GM10248 (cell line): ENCODE measurements around the gene CEP57L1.
A peak's percentile ranks its signal among the peaks of the same experiment; 100 is the strongest.

Experiments used
- CTCF ChIA-PET: fragments of 300-600 bp; sonication (Branson Sonifier 250); formaldehyde crosslinking; extraction: SDS; loops from one replicate; lab custom pipeline; 2021; ENCODE audit warnings: antibody characterized with exemption; lab: Yijun Ruan, JAX
- POLR2A ChIA-PET: fragments of 350-650 bp; sonication (Branson Sonifier 250); formaldehyde crosslinking; extraction: SDS; loops from one replicate; lab custom pipeline; 2020; ENCODE audit warnings: antibody characterized with exemption; lab: Yijun Ruan, JAX
- DNase-seq: peaks from one replicate; pipeline ENCODE4 v3.0.0; 2012; ENCODE audit errors: extremely low spot score
- TF ChIP-seq, protein P1 (sequence below): IDR thresholded peaks from 2 replicates; pipeline ENCODE4 v1.5.1; 2012; ENCODE audit warnings: mild to moderate bottlenecking, low read depth; ENCODE audit errors: extremely low read depth, missing control alignments, control extremely low read depth

CEP57L1 gene

DNA sequence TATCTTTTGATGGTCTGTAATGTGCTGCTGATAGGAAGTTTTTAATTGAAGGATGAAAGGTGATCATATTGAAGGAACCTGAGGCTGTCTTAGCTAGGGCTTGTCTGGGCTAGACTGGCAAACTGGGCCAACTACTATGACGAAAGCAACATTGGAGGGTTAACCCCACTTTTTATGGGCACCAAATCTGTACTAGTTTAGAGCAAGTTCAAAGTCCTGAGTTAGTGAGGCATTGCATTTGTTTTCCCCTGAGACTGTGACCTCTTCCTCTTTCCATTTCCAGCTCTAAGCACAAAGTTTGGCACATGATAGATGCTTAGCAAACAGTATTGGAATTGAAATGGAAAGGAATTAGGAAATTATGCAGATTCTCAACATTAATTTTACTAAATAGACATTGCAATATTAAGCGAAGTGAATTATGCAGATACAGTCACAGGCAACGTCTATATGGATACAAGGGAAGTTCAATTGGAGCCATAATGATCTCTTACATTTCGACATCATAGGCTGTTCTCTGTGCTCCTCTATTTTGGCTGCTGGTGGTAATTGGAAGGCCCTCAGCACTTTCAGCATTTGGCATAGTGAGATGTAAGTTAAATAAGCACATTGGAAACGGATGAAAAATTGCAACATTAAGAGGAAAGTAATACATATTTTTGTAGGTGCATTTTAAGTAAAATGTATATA, 22.2 kb downstream of the CEP57L1 start:
- TF ChIP-seq, protein P1, sequence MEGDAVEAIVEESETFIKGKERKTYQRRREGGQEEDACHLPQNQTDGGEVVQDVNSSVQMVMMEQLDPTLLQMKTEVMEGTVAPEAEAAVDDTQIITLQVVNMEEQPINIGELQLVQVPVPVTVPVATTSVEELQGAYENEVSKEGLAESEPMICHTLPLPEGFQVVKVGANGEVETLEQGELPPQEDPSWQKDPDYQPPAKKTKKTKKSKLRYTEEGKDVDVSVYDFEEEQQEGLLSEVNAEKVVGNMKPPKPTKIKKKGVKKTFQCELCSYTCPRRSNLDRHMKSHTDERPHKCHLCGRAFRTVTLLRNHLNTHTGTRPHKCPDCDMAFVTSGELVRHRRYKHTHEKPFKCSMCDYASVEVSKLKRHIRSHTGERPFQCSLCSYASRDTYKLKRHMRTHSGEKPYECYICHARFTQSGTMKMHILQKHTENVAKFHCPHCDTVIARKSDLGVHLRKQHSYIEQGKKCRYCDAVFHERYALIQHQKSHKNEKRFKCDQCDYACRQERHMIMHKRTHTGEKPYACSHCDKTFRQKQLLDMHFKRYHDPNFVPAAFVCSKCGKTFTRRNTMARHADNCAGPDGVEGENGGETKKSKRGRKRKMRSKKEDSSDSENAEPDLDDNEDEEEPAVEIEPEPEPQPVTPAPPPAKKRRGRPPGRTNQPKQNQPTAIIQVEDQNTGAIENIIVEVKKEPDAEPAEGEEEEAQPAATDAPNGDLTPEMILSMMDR = no peak
- DNase-seq = peak; percentile 15
- CTCF ChIA-PET = interaction anchor here (0.9 kb wide), 1 partner anchor 12 kb away, joined by 3 read pairs; no protein-coding TSS in a partner anchor
- POLR2A ChIA-PET = interaction anchor here (1.2 kb wide), 1 partner anchor 22 kb away, joined by 4 read pairs; the partner anchor contains the start of genes CEP57L1 and SESN1

DNA sequence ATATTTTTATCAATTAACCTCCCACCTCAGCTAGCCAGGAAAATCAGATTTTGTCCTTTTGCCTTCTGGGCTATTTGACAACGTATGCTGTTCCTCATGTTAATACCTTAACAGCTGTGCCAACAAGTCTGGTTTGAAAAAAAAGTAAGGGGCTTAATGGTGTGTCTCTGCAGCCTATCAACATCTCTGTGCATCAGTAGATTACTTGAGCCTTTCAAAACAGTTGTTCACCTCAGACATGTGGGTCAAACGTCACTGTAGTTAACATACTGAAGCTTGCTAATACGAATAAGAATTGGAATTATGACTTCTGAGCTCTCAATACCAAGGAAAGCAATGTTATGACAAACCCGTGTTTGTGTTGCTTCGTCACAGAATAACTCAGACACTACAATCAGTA, 23.0 kb downstream of the CEP57L1 start:
- CTCF ChIA-PET = interaction anchor here (0.8 to 1.1 kb wide), 3 partner anchors 11 to 70 kb away, joined by 3 read pairs; no protein-coding TSS in a partner anchor
- POLR2A ChIA-PET = no interaction called here
- no peak for DNase-seq
- TF ChIP-seq, protein P1 = no peak

DNA sequence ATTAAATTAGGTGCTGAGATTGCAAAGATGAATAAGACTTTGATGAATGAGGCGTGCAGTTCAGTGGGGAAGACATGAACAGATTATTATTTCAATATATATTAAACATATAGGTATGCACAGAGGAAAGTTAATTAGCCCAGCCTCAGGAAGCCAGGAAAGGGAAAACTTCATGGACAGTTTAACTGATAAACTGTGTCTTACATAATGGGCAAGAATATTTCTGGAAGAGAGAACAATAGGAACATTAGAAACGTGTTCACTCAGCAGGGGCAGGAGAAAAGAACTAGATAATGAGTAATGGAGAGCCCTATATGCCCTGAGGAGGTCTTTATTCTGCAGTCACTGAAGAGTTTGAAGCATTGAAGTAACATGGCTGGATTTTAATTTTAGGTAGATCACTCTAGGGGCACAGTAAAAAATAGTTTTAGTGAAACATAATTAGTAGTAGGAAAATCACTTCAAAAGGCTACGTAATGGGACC, 23.6 kb downstream of the CEP57L1 start:
- CTCF ChIA-PET = interaction anchor here (0.8 to 1.1 kb wide), 2 partner anchors 14 to 69 kb away, joined by 3 read pairs; no protein-coding TSS in a partner anchor
- POLR2A ChIA-PET = no interaction called here
- TF ChIP-seq, protein P1 = no peak
- DNase-seq = no peak

DNA sequence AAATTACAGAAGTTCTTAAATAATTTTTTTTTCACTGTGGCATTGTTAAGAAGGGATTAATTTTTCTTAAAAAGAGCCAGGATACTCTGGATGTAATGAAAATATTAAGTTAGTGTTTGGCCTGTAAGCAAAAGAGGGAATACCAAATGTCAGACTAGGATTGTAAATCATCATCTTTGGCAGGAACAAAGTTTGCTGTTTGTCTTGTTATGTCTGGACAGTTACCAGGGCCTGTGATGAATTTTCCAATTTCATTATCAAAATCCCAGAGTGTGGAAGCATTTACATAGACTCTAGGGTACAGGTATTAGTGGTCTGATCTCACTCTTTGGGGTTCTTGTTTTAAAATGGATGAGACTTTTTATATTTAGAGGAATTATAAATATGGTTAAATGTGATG, 26.1 kb downstream of the CEP57L1 start:
- CTCF ChIA-PET = no interaction called here
- TF ChIP-seq, protein P1 = no peak
- POLR2A ChIA-PET = no interaction called here
- DNase-seq = no peak

DNA sequence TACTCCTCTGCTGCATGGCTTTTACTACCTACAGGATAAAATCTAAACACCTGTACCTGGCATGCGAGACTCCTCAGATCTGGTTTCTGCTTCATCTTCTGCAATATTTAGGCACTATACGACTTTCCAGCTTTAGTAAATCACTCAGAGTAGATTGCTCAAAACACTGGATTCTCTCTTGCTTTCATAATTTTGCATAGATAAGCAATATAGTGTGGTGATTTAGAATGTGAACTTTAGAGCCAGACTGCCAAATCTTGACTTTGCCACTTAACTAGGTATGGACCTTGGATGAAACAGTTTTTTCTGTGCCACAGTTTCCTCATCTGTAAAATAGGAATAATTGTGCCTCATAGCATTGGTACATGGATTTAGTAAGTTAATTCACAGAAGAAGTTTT, 28.9 kb downstream of the CEP57L1 start:
- CTCF ChIA-PET = no interaction called here
- POLR2A ChIA-PET = no interaction called here
- TF ChIP-seq, protein P1 = no peak
- no peak for DNase-seq

DNA sequence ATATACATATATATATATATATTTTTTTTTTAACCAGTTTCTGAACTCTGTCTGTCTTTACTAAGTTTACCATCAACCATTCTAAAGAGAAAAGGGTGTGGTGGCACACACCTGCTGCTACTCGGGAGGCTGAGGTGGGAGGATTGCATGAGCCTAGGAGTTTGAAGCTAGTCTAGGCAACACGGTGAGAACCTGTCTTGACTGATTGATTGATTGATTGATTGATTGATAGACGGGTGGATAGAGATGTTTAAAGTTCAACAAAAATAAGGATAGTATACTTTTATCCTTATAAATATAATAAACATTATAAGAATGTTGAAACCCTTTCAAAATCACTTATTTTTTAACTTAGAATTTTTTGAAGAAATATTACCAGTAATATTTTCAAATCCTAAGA, 30.2 kb downstream of the CEP57L1 start:
- no peak for DNase-seq
- TF ChIP-seq, protein P1 = no peak
- CTCF ChIA-PET = no interaction called here
- POLR2A ChIA-PET = no interaction called here
